Esophagus muscularis mucosa (tissue), 4 donors: Measurements from ENCODE around the gene SLC7A14.
A peak's percentile ranks its signal among the peaks of the same experiment; 100 is the strongest.

Source experiments
- EP300 ChIP-seq: sonication (generic); formaldehyde crosslinking; IDR thresholded peaks from one replicate; pipeline ENCODE4 v1.6.1; 2017; ENCODE audit warnings: antibody characterized with exemption
- POLR2A ChIP-seq: fragments of 450-650 bp; IDR thresholded peaks from one replicate; pipeline ENCODE4 v1.6.1; 2017; ENCODE audit warnings: antibody characterized with exemption, moderate library complexity, mild to moderate bottlenecking, low read depth
- TF ChIP-seq, protein P1 (sequence below), 3 experiments: fragments of 200-600 bp in 2 of 3; fragments of 450-650 bp in 1 of 3; sonication (generic) in 2 of 3; IDR thresholded peaks; one replicate each; pipeline ENCODE4 v1.5.1; 2017 to 2019; ENCODE audit warnings: antibody characterized with exemption in 3 of 3, mild to moderate bottlenecking in 2 of 3, moderate library complexity in 1 of 3

DNA sequence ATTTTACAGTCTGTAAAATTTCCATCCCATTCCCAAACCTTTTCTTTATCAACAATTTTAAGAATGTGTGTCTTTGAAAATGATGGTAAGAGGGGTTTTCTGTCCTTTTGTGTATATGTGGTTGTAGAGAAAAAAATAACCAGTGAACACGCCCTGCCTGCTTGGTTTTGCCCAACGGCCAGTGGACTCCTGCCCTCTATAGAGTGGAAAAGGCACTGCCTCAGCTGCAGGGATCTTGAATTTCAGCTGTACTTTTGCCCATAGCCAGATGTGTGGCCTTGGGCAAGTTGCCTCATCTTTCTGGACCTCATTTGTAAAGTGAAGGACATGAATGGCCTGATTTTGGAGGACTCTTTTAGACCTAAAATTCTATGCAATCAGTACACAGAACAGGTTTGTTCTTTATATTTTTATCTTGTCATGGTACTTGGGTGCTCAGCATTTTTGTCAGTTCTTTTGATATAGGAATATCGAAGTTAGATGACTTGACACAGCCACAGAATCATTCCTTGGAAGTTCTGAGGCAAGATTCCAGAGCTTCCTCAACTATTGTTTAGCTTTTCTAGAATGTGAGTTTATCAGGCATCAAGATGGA lies 86.2 kb downstream of the SLC7A14 start:
- TF ChIP-seq, protein P1, sequence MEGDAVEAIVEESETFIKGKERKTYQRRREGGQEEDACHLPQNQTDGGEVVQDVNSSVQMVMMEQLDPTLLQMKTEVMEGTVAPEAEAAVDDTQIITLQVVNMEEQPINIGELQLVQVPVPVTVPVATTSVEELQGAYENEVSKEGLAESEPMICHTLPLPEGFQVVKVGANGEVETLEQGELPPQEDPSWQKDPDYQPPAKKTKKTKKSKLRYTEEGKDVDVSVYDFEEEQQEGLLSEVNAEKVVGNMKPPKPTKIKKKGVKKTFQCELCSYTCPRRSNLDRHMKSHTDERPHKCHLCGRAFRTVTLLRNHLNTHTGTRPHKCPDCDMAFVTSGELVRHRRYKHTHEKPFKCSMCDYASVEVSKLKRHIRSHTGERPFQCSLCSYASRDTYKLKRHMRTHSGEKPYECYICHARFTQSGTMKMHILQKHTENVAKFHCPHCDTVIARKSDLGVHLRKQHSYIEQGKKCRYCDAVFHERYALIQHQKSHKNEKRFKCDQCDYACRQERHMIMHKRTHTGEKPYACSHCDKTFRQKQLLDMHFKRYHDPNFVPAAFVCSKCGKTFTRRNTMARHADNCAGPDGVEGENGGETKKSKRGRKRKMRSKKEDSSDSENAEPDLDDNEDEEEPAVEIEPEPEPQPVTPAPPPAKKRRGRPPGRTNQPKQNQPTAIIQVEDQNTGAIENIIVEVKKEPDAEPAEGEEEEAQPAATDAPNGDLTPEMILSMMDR (IDR thresholded peaks at IDR 0.05), result peak in 1 of 3 experiments; percentile 24
- TF ChIP-seq POLR2A, result no peak
- TF ChIP-seq EP300, result no peak
